Measurements from ENCODE around the gene BTG1. TPM values are rescaled to one million over a fixed set of nuclear protein-coding genes. Genes with fewer than 3 reads are reported as not detected.

The BTG1 gene
- total and polyA plus RNA-seq, 10 donors, result 122 to 358 (median 238) TPM

DNA sequence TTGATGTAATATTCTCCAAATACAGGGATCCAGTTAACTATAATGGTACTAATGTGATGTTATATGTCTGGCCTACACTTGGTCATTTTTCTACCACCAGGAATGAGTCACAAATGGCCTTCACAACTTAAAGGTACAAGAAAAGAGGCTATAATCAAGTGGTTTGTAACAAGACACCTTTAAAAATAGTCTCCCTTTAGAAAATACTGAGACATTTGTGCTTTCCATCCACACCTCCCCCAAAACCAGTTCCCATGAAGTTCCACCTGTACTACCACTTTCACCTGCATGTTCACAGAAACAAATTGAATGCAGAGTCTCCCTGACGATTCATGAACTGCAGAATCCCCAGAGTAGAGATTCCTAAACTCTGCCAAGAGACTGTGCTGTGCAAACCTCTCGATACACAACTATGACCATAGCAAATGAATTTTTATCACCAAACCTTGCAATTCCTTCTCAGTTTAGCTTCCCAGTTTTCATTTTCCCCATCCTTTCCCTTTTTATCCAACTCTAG is 6.0 kb downstream of the BTG1 start:
- no peak for DNase-seq
- Histone ChIP-seq H3K27me3 (replicated peaks in 1 of 7) (no peaks in the 10 kb centered on the region), H3K9me3 (no peaks in the 10 kb centered on the region), H3K27ac (peak overlapping the region; percentile 97 to 100 (median 100)), H3K4me3 (peak overlapping the region; percentile 40 to 90 (median 77)), H3K36me3 (peaks cover 0 to 75% (median 22%) of the 10 kb centered on the region in 6 donors), H3K4me1 (peaks cover 22 to 66% (median 47%) of the 10 kb centered on the region in 6 donors)
- intact Hi-C loops (cut with DNase I; ENCODE audit: low total_unique reads), result loop anchor here (10.0 kb wide), 2 partner anchors 105 to 565 kb away; no protein-coding TSS in a partner anchor
- TF ChIP-seq POLR2A (IDR thresholded peaks at IDR 0.05) (peak in 1 of 3 donors; percentile 6), POLR2AphosphoS5 (IDR thresholded peaks at IDR 0.05) (peak in 2 of 3 donors; percentile 10 to 84)
- TF ChIP-seq, protein P1, sequence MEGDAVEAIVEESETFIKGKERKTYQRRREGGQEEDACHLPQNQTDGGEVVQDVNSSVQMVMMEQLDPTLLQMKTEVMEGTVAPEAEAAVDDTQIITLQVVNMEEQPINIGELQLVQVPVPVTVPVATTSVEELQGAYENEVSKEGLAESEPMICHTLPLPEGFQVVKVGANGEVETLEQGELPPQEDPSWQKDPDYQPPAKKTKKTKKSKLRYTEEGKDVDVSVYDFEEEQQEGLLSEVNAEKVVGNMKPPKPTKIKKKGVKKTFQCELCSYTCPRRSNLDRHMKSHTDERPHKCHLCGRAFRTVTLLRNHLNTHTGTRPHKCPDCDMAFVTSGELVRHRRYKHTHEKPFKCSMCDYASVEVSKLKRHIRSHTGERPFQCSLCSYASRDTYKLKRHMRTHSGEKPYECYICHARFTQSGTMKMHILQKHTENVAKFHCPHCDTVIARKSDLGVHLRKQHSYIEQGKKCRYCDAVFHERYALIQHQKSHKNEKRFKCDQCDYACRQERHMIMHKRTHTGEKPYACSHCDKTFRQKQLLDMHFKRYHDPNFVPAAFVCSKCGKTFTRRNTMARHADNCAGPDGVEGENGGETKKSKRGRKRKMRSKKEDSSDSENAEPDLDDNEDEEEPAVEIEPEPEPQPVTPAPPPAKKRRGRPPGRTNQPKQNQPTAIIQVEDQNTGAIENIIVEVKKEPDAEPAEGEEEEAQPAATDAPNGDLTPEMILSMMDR (IDR thresholded peaks at IDR 0.05 in 8 of 11, conservative IDR thresholded peaks at IDR 0.05 in 3 of 11), result no peak
- WGBS, 5 donors, result 23 to 43% (median 33%) methylated on average over 2 of the region's 2 CpGs

DNA sequence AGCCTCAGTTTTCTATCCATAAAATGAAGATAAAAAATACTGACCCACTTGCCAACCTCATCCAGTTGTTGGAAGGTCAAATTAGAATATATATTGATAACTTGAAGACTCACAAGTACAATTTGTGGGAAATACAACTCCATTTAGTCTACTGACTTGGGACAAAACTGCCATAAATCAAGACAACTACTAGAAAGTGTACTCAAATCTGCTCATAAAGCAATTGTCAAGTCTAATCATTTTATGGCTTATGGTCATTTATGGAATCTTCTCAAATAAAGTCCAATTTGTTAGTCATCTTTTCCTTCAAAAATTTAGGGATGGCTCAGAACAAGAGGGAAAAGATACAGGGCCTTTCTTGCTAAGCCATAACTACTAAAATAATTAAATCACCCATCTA is 7.0 kb downstream of the BTG1 start:
- peak overlapping the region; percentile 14 to 90 (median 77) for H3K4me3 ChIP-seq
- intact Hi-C loops (cut with DNase I; ENCODE audit: low total_unique reads), result loop anchor here (10.0 kb wide), 2 partner anchors 104 to 564 kb away; no protein-coding TSS in a partner anchor
- H3K4me1 ChIP-seq, result peaks cover 31 to 76% (median 58%) of the 10 kb centered on the region in 6 donors
- peak overlapping the region; percentile 97 to 100 (median 100) for H3K27ac ChIP-seq
- H3K9me3 ChIP-seq, result no peaks in the 10 kb centered on the region
- TF ChIP-seq POLR2A (IDR thresholded peaks at IDR 0.05) (no peak), POLR2AphosphoS5 (IDR thresholded peaks at IDR 0.05) (no peak)
- TF ChIP-seq, protein P1 (IDR thresholded peaks at IDR 0.05 in 8 of 11, conservative IDR thresholded peaks at IDR 0.05 in 3 of 11), result no peak
- DNase-seq, result no peak
- H3K27me3 ChIP-seq (replicated peaks in 1 of 7), result no peaks in the 10 kb centered on the region
- H3K36me3 ChIP-seq, result peaks cover 0 to 66% (median 19%) of the 10 kb centered on the region in 6 donors

DNA sequence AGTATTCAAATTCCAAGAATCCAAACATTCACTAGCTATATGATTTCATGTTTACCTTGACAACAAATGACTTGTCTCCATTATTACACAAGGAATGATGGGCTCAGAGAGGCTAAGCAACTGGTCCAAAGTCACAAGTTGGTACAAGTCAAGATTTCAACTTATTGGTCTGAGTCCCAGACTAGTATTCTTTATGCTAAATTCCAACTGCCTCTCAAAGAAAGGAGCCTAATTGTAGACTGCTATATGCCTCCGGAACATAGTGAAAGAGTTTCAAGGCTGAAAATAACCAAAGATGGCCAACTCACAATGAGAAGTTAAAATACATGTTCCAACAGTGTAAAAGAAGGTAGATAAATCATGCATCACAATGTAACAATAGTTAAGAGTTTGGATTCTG is 7.5 kb downstream of the BTG1 start:
- TF ChIP-seq, protein P1 (IDR thresholded peaks at IDR 0.05 in 8 of 11, conservative IDR thresholded peaks at IDR 0.05 in 3 of 11), result no peak
- TF ChIP-seq POLR2AphosphoS5 (IDR thresholded peaks at IDR 0.05), result peak in 1 of 3 donors; percentile 52
- Histone ChIP-seq H3K9me3 (no peaks in the 10 kb centered on the region), H3K4me1 (peaks cover 36 to 76% (median 63%) of the 10 kb centered on the region in 6 donors), H3K27ac (peak overlapping the region; percentile 97 to 100 (median 100)), H3K27me3 (replicated peaks in 1 of 7) (no peaks in the 10 kb centered on the region), H3K36me3 (peaks cover 0 to 61% (median 14%) of the 10 kb centered on the region in 6 donors), H3K4me3 (peak overlapping the region; percentile 14 to 90 (median 77))
- intact Hi-C loops (cut with DNase I; ENCODE audit: low total_unique reads), result loop anchor here (10.0 kb wide), 2 partner anchors 103 to 563 kb away; no protein-coding TSS in a partner anchor
- no peak for DNase-seq
- WGBS, 5 donors, result 50 to 66% (median 59%) methylated on average over 1 of the region's 1 CpG

DNA sequence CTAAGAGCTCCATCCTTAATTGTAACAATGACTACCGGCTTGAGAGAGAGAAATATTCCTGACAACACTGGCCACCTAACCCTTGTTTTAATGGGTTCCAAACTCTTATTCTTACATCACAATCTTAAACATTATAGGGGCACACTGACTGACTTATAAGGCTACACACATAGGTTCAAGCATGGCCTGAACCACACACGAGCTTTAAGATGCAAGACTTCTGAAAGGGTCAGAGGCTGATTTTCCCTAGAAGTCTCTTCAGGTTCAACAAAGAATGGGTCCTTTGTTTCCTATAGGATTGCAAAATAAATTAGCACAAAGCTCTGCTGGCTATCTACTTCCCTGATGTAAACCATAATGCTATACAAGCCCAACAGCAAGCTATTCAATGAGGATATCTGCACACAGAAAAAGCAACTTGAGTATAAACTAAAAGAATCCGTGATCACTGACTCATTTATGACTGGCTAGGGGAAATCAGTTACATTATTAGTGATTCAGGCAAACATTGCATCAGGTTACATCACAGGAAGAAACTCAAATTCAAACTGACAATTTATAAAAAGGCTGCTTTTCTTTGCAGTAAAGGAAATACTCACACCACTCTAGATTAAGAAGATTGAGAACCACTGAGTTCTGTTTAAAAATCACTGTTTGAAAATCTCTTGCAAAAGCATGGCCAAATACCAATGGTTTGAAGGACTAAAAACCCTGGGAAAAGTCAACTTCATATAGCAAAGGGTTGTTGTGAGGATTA is 8.5 kb downstream of the BTG1 start:
- Histone ChIP-seq H3K4me3 (peak overlapping the region; percentile 1 to 90 (median 77)), H3K9me3 (no peaks in the 10 kb centered on the region), H3K4me1 (peaks cover 46 to 85% (median 71%) of the 10 kb centered on the region in 6 donors), H3K27me3 (replicated peaks in 1 of 7) (no peaks in the 10 kb centered on the region), H3K36me3 (peaks cover 0 to 51% (median 8%) of the 10 kb centered on the region in 6 donors), H3K27ac (peak overlapping the region; percentile 97 to 100 (median 100))
- peak in 1 of 3 donors; percentile 15 for TF ChIP-seq POLR2AphosphoS5 (IDR thresholded peaks at IDR 0.05)
- TF ChIP-seq POLR2A (IDR thresholded peaks at IDR 0.05), result no peak
- TF ChIP-seq, protein P1 (IDR thresholded peaks at IDR 0.05 in 8 of 11, conservative IDR thresholded peaks at IDR 0.05 in 3 of 11), result no peak
- WGBS, 5 donors, result 41 to 58% (median 45%) methylated on average over 3 of the region's 3 CpGs
- no peak for DNase-seq
- intact Hi-C loops (cut with DNase I; ENCODE audit: low total_unique reads), result loop anchor here (10.0 kb wide), 2 partner anchors 102 to 562 kb away; no protein-coding TSS in a partner anchor
